ENCODE measurements around the gene DDX25. TPM values are rescaled to one million over a fixed set of nuclear protein-coding genes. Genes with fewer than 3 reads are reported as not detected.

The DDX25 gene
- total RNA-seq, 2 donors from 2014 or later, result 0.26 TPM; not detected in 1

DNA sequence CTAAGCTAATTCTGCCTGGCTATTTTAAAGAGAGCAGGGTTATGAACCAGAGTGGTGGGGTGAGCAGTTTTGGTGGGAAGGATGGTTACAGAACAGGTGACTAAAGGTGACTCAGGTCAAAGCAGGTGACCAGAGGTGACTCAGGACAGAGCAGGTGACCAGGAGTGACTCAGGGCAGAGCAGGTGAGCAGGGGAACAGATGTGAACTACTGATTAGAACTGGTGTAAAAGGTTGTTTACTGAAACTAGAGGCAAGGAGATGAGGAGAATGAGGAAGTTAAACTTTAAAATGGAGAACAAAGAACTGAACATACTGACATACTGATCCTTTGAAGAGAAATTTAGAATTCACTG is 32.2 kb upstream of the DDX25 start:
- TF ChIP-seq POLR2A (IDR thresholded peaks at IDR 0.05), result no peak
- TF ChIP-seq CTCF (IDR thresholded peaks at IDR 0.05), result no peak
- H3K36me3 ChIP-seq (replicated peaks in 1 of 2; ENCODE audit: insufficient read depth in 1 of 2, low read depth in 2 of 2), result no peaks in the 10 kb centered on the region
- DNase-seq (no peak), ATAC-seq (no peak)
- H3K4me3 ChIP-seq, result no peak overlapping the region
- H3K9me3 ChIP-seq, result no peaks in the 10 kb centered on the region
- intact Hi-C loops (cut with DNase I), result no loop called here
- H3K27me3 ChIP-seq, result no peaks in the 10 kb centered on the region
- H3K27ac ChIP-seq, result no peak overlapping the region
- no peaks in the 10 kb centered on the region for H3K4me1 ChIP-seq

- WGBS, 2 donors, result 58 to 60% methylated on average over 20 of the region's 20 CpGs
- H3K9me3 ChIP-seq, result no peaks in the 10 kb centered on the region
- TF ChIP-seq CTCF (IDR thresholded peaks at IDR 0.05), result no peak
- no peak for TF ChIP-seq POLR2A (IDR thresholded peaks at IDR 0.05)
- DNase-seq, result no peak
- H3K27me3 ChIP-seq, result no peaks in the 10 kb centered on the region
- intact Hi-C loops (cut with DNase I), result no loop called here
- H3K27ac ChIP-seq, result no peak overlapping the region
- no peak for ATAC-seq
- no peaks in the 10 kb centered on the region for H3K4me1 ChIP-seq
- H3K4me3 ChIP-seq, result no peak overlapping the region
- H3K36me3 ChIP-seq (replicated peaks in 1 of 2; ENCODE audit: insufficient read depth in 1 of 2, low read depth in 2 of 2), result no peaks in the 10 kb centered on the region
Observed at GRCh38 chr11:125873881-125874555, 30.3 kb upstream of the DDX25 start.

DNA sequence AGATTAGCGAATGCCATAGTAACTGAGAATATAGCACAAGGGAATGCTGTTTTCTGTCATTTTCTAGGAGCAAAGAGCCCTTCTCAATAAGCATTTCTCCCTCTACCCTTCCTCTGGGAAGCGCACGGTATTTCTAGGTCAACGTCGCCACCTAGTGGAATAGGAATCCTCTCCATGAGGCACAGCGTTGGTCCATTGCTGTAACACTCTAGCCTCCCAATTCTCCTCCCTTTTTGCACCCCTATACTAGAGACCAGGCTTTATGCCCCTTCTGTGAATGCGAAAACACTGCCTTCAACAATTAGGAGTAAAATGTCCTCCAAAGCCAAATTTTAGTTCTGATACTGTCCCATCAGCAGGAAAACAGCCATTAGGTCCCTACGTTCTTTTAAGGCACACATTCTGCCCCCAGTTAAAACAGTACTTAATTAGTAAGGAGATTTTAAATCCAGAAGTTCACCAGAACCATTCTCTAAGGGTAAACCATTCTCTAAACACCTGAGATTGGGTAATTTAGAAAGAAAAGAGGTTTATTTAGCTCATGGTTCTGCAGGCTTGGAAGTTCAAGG is 29.7 kb upstream of the DDX25 start:
- Histone ChIP-seq H3K27me3 (no peaks in the 10 kb centered on the region), H3K4me1 (no peaks in the 10 kb centered on the region), H3K36me3 (replicated peaks in 1 of 2; ENCODE audit: insufficient read depth in 1 of 2, low read depth in 2 of 2) (no peaks in the 10 kb centered on the region), H3K9me3 (no peaks in the 10 kb centered on the region), H3K4me3 (no peak overlapping the region), H3K27ac (no peak overlapping the region)
- intact Hi-C loops (cut with DNase I), result no loop called here
- ATAC-seq (peak; percentile 88), DNase-seq (peak; percentile 55 to 67 (median 62))
- 11 to 12% methylated on average over 8 of the region's 8 CpGs for WGBS, 2 donors
- TF ChIP-seq POLR2A (IDR thresholded peaks at IDR 0.05) (no peak), CTCF (IDR thresholded peaks at IDR 0.05) (peak; percentile 42 to 81 (median 70))

DNA sequence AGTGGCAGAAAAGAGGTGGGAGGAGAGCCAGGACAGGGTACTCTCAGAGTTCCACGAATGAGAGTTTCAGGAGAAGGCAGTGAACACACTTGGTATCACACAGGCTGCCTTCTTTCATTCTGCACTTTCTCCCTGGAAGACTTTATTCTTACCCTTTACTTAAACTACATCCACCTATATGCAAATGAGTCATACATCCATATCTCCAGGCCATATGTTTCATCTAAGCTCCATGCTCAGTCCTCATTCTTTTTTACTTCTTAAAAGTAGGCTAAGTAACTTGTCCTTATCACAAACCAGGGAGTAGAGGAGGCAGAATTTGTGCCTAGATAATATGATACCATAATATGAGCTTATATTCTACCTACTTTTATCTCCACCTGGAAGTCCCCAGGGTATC is 23.0 kb upstream of the DDX25 start:
- H3K27me3 ChIP-seq, result no peaks in the 10 kb centered on the region
- intact Hi-C loops (cut with DNase I), result no loop called here
- DNase-seq (no peak), ATAC-seq (no peak)
- H3K4me3 ChIP-seq, result no peak overlapping the region
- no peaks in the 10 kb centered on the region for H3K9me3 ChIP-seq
- H3K36me3 ChIP-seq (replicated peaks in 1 of 2; ENCODE audit: insufficient read depth in 1 of 2, low read depth in 2 of 2), result no peaks in the 10 kb centered on the region
- WGBS, 2 donors, result 46 to 61% methylated on average over 1 of the region's 1 CpG
- TF ChIP-seq POLR2A (IDR thresholded peaks at IDR 0.05), result no peak
- no peak for TF ChIP-seq CTCF (IDR thresholded peaks at IDR 0.05)
- H3K27ac ChIP-seq, result no peak overlapping the region
- no peaks in the 10 kb centered on the region for H3K4me1 ChIP-seq

DNA sequence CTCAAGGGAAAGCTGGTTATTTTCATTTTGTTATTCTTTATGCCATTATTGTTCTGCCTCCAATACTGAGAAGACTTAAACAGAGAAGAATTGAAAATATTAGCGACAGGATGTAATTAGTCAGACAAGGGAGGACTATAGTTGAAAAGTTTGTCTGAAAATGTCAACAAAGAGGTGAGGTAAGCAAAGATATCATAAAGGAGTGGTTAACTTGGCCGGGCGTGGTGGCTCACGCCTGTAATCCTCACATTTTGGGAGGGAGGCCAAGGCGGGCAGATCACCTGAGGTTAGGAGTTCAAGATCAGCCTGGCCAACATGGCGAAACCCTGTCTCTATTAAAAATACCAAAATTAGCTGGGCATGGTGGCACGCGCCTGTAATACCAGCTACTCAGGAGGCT is 20.9 kb upstream of the DDX25 start:
- no peak for TF ChIP-seq POLR2A (IDR thresholded peaks at IDR 0.05)
- TF ChIP-seq CTCF (IDR thresholded peaks at IDR 0.05), result no peak
- WGBS, 2 donors, result 76 to 78% methylated on average over 8 of the region's 8 CpGs
- Histone ChIP-seq H3K9me3 (no peaks in the 10 kb centered on the region), H3K4me1 (peaks cover 7% of the 10 kb centered on the region), H3K36me3 (replicated peaks in 1 of 2; ENCODE audit: insufficient read depth in 1 of 2, low read depth in 2 of 2) (no peaks in the 10 kb centered on the region), H3K27ac (no peak overlapping the region), H3K27me3 (no peaks in the 10 kb centered on the region), H3K4me3 (no peak overlapping the region)
- ATAC-seq (no peak), DNase-seq (no peak)
- intact Hi-C loops (cut with DNase I), result no loop called here

All from body of pancreas (tissue), 4 donors.